NB4 (cell line): ENCODE results near the gene ANAPC16.

ENCODE experiments used
- DNase-seq: peaks from one replicate; pipeline ENCODE4 v3.0.0; 2010; ENCODE audit warnings: low read depth
- H3K4me3 ChIP-seq: one replicate; pipeline ENCODE4 v1.5.1; 2011; ENCODE audit warnings: mild to moderate bottlenecking, low read depth, low read length, moderate library complexity
- MYC ChIP-seq: IDR thresholded peaks from 2 replicates; pipeline ENCODE4 v1.6.1; 2011; ENCODE audit warnings: low read depth, low read length
- POLR2A ChIP-seq: IDR thresholded peaks from 2 replicates; pipeline ENCODE4 v1.6.1; 2011; ENCODE audit warnings: mild to moderate bottlenecking; ENCODE audit not compliant: insufficient read length; ENCODE audit errors: extremely low read depth
- TF ChIP-seq, protein P1 (sequence below): IDR thresholded peaks from 2 replicates; pipeline ENCODE4 v1.6.1; 2011; ENCODE audit warnings: low read depth, low read length
- TF ChIP-seq, protein P2 (sequence below): IDR thresholded peaks from one replicate; pipeline ENCODE4 v1.5.1; 2012; ENCODE audit warnings: low read depth, low read length

Gene ANAPC16

DNA sequence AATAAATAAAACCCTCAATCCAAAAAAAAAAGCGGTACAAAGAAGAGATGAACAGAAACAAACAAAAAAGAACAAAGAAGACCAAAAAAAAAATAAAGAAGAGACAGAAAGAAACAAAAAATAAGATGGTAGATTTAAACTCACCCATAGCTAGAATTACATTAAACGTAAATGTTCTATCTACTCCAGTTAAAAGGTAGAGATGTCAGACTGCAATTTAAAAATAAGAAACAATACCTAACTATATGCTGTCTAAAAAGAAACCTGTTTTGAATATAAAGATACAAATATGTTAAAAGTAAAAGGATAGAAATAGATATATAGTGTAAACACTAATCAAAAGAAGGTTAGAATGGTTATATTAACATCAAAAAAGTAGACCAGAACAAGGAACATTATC, 31.7 kb upstream of the ANAPC16 start:
- H3K4me3 ChIP-seq, result no peak overlapping the region
- TF ChIP-seq, protein P1, sequence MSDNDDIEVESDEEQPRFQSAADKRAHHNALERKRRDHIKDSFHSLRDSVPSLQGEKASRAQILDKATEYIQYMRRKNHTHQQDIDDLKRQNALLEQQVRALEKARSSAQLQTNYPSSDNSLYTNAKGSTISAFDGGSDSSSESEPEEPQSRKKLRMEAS, result no peak
- TF ChIP-seq MYC, result no peak
- TF ChIP-seq POLR2A, result no peak
- TF ChIP-seq, protein P2, sequence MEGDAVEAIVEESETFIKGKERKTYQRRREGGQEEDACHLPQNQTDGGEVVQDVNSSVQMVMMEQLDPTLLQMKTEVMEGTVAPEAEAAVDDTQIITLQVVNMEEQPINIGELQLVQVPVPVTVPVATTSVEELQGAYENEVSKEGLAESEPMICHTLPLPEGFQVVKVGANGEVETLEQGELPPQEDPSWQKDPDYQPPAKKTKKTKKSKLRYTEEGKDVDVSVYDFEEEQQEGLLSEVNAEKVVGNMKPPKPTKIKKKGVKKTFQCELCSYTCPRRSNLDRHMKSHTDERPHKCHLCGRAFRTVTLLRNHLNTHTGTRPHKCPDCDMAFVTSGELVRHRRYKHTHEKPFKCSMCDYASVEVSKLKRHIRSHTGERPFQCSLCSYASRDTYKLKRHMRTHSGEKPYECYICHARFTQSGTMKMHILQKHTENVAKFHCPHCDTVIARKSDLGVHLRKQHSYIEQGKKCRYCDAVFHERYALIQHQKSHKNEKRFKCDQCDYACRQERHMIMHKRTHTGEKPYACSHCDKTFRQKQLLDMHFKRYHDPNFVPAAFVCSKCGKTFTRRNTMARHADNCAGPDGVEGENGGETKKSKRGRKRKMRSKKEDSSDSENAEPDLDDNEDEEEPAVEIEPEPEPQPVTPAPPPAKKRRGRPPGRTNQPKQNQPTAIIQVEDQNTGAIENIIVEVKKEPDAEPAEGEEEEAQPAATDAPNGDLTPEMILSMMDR, result no peak
- DNase-seq, result no peak

DNA sequence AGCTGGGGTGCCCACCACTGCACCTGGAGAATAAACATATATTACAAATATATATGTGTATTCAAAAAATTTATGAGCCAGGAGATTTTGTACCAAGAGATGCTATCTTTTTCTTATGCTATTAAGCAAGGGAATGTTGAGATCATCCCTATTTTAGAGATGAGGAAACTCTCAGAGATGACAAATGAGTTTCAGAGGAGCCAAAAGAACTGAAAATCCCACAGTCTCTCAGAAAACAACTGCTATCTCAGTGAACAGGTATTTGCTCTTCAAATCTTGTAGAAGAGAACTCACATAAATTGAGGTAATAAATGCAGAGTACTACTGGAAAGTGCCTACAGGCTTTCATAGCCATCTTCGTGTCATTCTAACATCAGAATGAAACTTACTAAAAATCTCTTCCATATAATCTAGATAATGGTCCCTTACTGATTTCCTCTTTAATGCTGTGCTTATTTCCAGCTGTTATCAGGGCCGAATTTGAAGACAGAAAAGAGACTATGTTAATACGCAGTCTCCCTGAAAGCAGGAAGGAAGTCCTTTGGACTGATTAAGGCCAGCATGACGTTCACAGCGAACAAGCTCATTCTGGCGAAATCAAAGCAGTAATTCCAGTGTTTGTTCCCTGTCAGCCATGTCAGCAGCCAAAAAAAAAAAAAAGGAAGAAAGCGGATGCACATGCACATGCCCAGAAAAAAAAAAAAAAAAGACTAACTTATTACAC, 29.4 kb upstream of the ANAPC16 start:
- TF ChIP-seq, protein P2, result no peak
- no peak overlapping the region for H3K4me3 ChIP-seq
- DNase-seq, result no peak

DNA sequence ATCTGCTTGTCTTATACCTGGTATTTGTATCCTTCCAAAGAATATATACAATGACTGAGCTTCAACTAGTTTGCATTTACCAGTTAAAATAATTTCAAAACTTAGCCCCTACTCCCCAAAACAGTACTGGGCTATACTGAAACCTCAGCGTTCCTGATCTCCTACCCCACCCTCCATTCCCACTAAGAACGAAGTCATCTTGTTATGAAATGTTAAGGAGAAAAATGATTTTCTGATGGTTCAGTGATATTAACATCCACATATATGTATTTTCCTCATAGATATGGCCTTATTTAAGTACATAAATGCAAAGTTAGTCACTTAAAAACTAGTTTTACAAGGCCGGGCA, 28.9 kb upstream of the ANAPC16 start:
- no peak overlapping the region for H3K4me3 ChIP-seq
- no peak for TF ChIP-seq MYC
- TF ChIP-seq, protein P2, result no peak
- TF ChIP-seq, protein P1, result no peak
- no peak for TF ChIP-seq POLR2A

DNA sequence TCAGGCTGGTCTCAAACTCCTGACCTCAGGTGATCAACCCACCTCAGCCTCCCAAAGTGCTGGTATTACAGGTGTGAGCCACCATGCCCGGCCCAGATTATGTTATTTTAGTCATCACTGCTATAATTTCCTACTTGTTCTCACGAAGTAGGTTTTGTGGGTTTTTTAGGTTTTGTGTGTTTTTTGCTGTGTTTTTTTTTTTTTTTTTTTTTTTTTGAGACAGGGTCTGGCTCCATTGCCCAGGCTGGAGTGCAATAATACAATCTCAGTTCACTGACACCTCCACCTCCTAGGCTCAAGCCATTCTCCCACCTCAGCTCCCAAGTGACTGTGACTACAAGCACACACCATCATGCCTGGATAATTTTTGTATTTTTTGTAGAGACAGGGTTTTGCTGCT, 20.9 kb upstream of the ANAPC16 start:
- no peak overlapping the region for H3K4me3 ChIP-seq
- TF ChIP-seq, protein P2, result no peak
- TF ChIP-seq MYC (no peak), POLR2A (no peak)
- TF ChIP-seq, protein P1, result no peak
- DNase-seq, result no peak

More for the DNA sequence above, 28.9 kb upstream of the ANAPC16 start:
- DNase-seq, result no peak

DNA sequence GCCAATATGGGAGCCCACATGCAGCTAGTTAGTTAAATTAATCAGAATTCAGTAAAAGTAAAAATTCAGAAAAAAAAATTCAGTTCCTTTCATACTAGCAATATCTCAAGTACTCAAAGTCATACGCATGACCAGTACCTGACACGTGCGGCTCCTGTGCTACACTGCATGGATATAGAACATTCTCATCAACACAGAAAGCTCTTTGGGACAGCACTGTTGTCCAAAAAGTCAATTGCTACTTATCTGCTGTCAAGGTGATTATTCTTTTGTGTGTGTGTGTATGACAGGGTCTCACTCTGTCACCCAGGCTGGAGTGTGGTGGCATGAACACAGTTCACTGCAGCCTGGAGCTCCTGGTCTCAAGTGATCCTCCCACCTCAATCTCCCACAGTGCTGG, 14.9 kb upstream of the ANAPC16 start:
- TF ChIP-seq, protein P2, result no peak
- TF ChIP-seq, protein P1, result no peak
- TF ChIP-seq POLR2A (no peak), MYC (no peak)
- no peak for DNase-seq

DNA sequence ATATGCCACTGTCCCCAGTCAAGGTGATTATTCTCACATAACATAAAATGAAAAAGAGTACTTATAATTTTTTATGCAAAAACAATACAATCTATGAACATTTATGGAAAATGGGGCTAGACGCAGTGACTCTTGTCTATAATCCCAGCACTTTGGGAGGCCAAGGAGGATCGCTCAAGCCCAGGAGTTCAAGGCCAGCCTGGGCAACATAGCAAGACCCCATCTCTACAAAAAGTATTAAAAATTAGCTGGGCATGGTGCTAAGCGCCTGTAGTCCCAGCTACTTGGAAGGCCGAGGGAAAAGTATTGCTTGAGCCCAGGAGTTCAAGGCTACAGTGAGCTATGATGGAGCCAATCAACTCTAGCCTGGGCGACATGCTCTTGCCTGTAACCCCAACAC, 14.5 kb upstream of the ANAPC16 start:
- TF ChIP-seq POLR2A, result no peak
- TF ChIP-seq, protein P2, result no peak
- DNase-seq, result no peak
- no peak overlapping the region for H3K4me3 ChIP-seq

More for the DNA sequence above, 14.9 kb upstream of the ANAPC16 start:
- H3K4me3 ChIP-seq, result no peak overlapping the region
